AG09309 (cell line): ENCODE results near the gene ITPR2.

Source experiments
- DNase-seq: peaks from one replicate; pipeline ENCODE4 v3.0.0-alpha.2; 2010; ENCODE audit warnings: low read depth
- H3K4me3 ChIP-seq: 2 replicates; pipeline ENCODE4 v1.5.1; 2011; ENCODE audit warnings: mild to moderate bottlenecking, low read depth, low read length, moderate library complexity; ENCODE audit not compliant: control insufficient read depth
- TF ChIP-seq, protein P1 (sequence below): IDR thresholded peaks from 2 replicates; pipeline ENCODE4 v1.5.1; 2011; ENCODE audit warnings: mild to moderate bottlenecking, low read depth, low read length, inconsistent platforms; ENCODE audit not compliant: insufficient read depth, control insufficient read depth; ENCODE audit errors: missing control alignments

ITPR2 gene

DNA sequence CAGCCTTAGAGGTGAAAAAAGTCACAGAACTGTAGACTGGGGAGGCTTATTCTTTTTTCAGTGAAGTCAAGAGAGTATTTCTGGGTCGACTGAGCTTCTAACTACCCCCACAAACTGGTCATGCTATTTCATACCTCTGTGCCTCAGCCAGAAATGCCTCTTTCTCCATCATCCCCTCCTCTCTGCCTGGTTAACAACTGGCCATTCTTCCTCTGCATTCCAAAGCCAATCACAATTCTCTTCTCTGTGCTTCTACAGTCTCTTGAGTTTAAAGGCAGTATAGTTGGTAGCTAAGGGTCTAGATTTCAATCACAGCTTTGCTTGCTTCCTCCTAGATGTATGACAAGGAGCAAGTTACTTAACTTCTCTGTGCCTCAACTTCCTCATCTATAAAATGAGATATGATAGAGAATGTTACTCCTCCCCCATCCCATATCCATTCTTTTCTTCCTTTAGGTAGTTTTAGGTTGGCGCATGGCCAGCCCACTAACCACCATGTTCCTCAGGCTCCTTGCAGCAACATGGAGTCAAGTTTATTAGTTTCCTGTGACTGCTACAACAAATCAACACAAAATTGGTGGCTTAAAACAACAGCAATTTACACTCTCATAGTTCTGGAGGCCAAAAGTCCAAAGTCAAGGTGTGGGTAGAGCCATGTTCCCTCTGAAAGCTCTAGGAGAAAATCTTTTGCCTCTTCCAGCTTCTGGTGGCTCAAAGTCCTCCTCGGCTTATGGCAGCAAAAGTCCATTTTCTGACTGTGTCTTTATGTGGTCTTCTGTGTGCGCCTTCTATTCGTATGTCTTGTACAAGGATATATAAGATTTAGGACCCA lies 62.5 kb downstream of the ITPR2 start:
- DNase-seq, result no peak
- TF ChIP-seq, protein P1, sequence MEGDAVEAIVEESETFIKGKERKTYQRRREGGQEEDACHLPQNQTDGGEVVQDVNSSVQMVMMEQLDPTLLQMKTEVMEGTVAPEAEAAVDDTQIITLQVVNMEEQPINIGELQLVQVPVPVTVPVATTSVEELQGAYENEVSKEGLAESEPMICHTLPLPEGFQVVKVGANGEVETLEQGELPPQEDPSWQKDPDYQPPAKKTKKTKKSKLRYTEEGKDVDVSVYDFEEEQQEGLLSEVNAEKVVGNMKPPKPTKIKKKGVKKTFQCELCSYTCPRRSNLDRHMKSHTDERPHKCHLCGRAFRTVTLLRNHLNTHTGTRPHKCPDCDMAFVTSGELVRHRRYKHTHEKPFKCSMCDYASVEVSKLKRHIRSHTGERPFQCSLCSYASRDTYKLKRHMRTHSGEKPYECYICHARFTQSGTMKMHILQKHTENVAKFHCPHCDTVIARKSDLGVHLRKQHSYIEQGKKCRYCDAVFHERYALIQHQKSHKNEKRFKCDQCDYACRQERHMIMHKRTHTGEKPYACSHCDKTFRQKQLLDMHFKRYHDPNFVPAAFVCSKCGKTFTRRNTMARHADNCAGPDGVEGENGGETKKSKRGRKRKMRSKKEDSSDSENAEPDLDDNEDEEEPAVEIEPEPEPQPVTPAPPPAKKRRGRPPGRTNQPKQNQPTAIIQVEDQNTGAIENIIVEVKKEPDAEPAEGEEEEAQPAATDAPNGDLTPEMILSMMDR, result no peak
- H3K4me3 ChIP-seq, result no peak overlapping the region

DNA sequence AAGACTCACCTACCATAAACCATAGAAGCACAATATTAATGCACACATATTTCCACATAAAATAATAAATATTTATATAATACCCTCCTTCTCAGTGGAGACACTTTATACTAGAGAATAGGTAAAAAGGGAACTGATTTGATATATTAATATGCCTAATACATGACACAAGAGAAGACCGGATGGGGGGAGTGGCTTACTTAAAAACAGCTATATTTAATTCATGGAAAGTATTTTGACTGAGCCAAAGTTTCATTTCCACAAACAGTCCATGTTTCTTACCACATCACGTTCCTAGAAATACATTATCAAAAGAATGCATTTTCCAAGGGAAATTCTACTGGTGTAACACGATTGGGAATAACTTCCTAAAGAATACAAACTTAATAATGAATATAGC lies 63.4 kb downstream of the ITPR2 start:
- H3K4me3 ChIP-seq, result no peak overlapping the region
- DNase-seq, result no peak
- TF ChIP-seq, protein P1, result no peak

DNA sequence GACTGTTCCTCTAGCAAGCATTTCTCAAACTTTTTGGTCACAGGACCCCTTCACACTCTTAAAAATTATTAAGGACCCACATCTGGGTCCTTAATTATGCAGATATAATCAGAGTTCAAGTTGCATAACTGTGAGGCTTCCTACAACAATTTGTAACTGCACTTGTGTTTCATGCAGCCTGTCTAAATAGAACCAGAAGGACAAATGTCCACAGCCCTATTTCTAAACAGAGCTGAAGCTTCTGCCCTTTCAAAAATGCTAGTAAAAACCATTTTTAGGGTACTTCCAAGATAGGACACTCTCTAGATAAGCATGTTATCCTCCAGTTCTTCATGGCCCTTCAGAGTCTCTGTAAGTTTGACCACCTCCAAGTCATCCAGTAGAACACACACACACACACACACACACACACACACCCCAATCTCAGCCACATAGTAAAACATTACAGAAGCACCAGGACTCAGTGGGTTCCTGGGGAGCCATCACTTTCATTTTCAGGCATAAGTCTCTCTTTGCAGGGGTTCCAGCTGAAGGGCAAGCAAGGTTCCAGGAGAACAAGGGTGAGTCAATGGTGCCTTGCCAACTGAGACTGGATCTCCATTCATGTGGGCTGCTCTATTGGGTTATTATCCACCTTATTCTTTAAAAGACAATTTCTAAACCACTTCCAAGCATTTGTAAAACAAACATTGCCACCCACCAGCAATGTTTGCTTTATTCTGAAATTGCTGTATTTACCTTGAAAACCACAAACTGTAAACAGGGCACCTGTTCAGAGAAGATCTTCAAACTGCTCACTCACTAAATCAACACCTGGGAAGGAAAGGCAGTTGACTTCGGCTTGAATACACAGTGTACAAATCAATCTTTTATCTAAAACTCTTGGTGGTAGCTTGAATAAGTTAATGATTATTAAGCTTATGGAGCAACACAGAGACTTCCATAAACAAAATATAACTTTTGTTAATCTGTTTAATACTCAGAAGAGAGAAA lies 64.1 kb downstream of the ITPR2 start:
- no peak for DNase-seq
- TF ChIP-seq, protein P1, result no peak
- H3K4me3 ChIP-seq, result no peak overlapping the region

DNA sequence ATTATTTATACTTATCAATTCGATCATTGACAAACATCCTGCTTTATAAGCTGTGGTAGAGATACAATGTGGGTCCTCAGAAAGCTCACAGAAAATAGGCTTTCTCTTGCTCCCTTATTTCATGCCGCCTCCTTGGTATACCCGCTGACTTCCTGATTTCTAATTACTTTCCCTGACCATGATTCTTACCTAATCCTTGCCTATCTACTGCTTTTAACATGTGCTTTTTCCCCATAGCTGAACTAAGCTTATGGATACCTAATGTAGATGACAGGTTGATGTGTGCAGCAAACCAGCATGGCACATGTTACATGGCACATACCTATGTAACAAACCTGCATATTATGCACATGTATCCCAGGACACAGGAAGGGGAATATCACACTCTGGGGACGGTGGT lies 65.1 kb downstream of the ITPR2 start:
- TF ChIP-seq, protein P1, result no peak
- no peak for DNase-seq
- H3K4me3 ChIP-seq, result no peak overlapping the region

DNA sequence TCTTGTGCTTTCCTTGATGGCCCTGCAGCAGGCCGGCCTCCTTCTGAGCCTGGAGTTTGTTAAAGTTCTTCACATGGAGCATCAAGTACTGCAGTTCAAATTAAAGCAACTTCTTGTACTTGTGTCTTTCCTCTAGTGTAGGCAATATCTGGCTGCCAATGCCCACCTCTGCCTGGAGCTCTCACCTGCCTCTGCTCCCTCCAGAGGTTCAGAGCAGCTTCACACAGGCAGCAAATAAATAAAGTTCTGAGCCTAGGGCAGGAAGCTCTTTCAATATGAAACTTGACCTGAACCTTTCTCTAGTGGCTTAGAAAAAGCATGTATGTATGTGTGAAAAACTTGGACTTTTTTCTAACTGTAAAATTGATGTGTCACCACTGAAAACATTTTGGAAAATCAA lies 65.9 kb downstream of the ITPR2 start:
- H3K4me3 ChIP-seq, result no peak overlapping the region
- DNase-seq, result no peak
- TF ChIP-seq, protein P1, result no peak

DNA sequence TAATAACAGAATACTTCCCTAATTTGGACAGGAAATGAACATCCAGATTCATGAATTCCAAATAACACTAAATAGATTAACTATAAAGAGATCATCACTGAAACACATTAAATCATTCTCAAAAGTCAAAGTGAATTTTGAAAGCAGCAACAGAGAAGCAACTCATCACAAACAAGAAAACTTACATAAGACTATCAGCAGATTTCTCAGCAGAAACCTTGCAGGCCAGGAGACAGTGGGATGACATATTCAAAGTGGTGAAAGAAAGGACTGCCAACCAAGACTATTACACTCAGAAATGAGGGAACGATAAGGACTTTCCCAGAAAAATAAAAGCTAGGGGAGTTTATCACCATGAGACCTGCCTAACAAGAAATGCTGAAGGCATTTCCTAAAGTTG lies 70.8 kb downstream of the ITPR2 start:
- no peak for DNase-seq
- H3K4me3 ChIP-seq, result no peak overlapping the region
- TF ChIP-seq, protein P1, result no peak
